ENCODE results near the gene TMEM231. TPM values are rescaled to one million over a fixed set of nuclear protein-coding genes. Genes with fewer than 3 reads are reported as not detected.
A peak's percentile ranks its signal among the peaks of the same experiment; 100 is the strongest.

The TMEM231 gene
- total and polyA plus RNA-seq, 9 of the 15 experiments (the other 6 are each of a cell fraction or from before 2014, with no cell fraction given): 1.6 to 27.6 (median 9.1) TPM

- TF ChIP-seq CHCHD3 (CRISPR knock-in tag; IDR thresholded peaks at IDR 0.05): no peak
- TF ChIP-seq MEF2D (tag; conservative IDR thresholded peaks at IDR 0.05; ENCODE audit: low read depth): no peak; the same call in 1 of the 2 replicates
- no peak for TF ChIP-seq ZNF347 (CRISPR knock-in tag; IDR thresholded peaks at IDR 0.05; ENCODE audit: low read depth)
- TF ChIP-seq HDAC6 (IDR thresholded peaks at IDR 0.05; ENCODE audit: low read depth, low read length): no peak
- TF ChIP-seq, protein P1, sequence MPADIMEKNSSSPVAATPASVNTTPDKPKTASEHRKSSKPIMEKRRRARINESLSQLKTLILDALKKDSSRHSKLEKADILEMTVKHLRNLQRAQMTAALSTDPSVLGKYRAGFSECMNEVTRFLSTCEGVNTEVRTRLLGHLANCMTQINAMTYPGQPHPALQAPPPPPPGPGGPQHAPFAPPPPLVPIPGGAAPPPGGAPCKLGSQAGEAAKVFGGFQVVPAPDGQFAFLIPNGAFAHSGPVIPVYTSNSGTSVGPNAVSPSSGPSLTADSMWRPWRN (IDR thresholded peaks at IDR 0.05; ENCODE audit: low read depth): peak; percentile 11; the same call in 1 of the 2 replicates
- TF ChIP-seq, protein P2, sequence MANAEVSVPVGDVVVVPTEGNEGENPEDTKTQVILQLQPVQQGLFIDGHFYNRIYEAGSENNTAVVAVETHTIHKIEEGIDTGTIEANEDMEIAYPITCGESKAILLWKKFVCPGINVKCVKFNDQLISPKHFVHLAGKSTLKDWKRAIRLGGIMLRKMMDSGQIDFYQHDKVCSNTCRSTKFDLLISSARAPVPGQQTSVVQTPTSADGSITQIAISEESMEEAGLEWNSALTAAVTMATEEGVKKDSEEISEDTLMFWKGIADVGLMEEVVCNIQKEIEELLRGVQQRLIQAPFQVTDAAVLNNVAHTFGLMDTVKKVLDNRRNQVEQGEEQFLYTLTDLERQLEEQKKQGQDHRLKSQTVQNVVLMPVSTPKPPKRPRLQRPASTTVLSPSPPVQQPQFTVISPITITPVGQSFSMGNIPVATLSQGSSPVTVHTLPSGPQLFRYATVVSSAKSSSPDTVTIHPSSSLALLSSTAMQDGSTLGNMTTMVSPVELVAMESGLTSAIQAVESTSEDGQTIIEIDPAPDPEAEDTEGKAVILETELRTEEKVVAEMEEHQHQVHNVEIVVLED (CRISPR knock-in tag; IDR thresholded peaks at IDR 0.05): no peak
- no peak for TF ChIP-seq HOMEZ (CRISPR knock-in tag; IDR thresholded peaks at IDR 0.05)
- no peak for TF ChIP-seq BDP1 (IDR thresholded peaks at IDR 0.05; ENCODE audit: insufficient read depth, insufficient read length)
- TF ChIP-seq CLOCK (CRISPR knock-in tag; IDR thresholded peaks at IDR 0.05; ENCODE audit: borderline replicate concordance): no peak
- TF ChIP-seq, protein P3, sequence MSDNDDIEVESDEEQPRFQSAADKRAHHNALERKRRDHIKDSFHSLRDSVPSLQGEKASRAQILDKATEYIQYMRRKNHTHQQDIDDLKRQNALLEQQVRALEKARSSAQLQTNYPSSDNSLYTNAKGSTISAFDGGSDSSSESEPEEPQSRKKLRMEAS (CRISPR knock-in tag; IDR thresholded peaks at IDR 0.05): no peak
- no peak for TF ChIP-seq CBFB (CRISPR knock-in tag; IDR thresholded peaks at IDR 0.05)
- TF ChIP-seq ZNF277 (CRISPR knock-in tag; IDR thresholded peaks at IDR 0.05; ENCODE audit: borderline replicate concordance): no peak
- TF ChIP-seq, protein P4, sequence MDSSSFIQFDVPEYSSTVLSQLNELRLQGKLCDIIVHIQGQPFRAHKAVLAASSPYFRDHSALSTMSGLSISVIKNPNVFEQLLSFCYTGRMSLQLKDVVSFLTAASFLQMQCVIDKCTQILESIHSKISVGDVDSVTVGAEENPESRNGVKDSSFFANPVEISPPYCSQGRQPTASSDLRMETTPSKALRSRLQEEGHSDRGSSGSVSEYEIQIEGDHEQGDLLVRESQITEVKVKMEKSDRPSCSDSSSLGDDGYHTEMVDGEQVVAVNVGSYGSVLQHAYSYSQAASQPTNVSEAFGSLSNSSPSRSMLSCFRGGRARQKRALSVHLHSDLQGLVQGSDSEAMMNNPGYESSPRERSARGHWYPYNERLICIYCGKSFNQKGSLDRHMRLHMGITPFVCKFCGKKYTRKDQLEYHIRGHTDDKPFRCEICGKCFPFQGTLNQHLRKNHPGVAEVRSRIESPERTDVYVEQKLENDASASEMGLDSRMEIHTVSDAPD (CRISPR knock-in tag; IDR thresholded peaks at IDR 0.05): no peak
- no peak for TF ChIP-seq ASH1L (IDR thresholded peaks at IDR 0.05; ENCODE audit: borderline replicate concordance, low read depth, partially characterized antibody)
- peak; percentile 59; the same call in 1 of the 2 replicates for TF ChIP-seq ZKSCAN8 (CRISPR knock-in tag; IDR thresholded peaks at IDR 0.05)
Measured at GRCh38 chr16:75593825-75594820, 38.1 kb upstream of the TMEM231 start (continued).
